ENCODE results near the gene LCE1B. TPM values are rescaled to one million over a fixed set of nuclear protein-coding genes. Genes with fewer than 3 reads are reported as not detected.

LCE1B gene
- not detected for total RNA-seq
- long read RNA-seq = 0 reads

DNA sequence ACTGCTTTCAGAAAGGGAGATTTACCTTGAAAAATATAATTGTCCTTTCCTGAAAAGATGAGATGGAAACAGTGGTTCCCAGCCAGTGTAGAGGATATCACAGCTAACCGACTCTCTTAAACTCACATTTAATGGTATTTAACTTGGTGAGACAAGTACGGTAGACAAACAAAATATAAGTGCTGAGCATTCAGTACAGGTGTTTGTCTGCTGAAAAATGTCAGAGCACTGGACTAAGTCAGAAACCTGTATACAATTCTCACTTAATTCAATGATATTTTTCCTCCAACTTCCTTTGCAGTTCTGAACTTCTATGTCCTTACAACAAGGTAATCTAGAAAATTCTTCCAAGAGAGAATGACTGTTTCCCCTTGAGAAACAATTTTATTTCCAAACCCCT is at the start of gene LCE1B:
TSS of gene LCE1B (plus strand) at position 301 of the 400 bp plus-strand sequence. CDS start 476 bp downstream, outside the sequence.
- no peak within 1 kb of the TSS for H3K27ac ChIP-seq
- intact Hi-C loops (cut with DNase I) = no loop called here
- 74% methylated on average over 2 of the region's 2 CpGs for whole genome bisulfite sequencing (ENCODE audit: insufficient coverage, low coverage, low lambda C conversion rate, missing lambda C conversion rate)
- no peak for ATAC-seq
- no peak within 1 kb of the TSS for H3K4me3 ChIP-seq
- H3K9me3 ChIP-seq = no peaks in the 10 kb centered on the region
- TF ChIP-seq, protein P1, sequence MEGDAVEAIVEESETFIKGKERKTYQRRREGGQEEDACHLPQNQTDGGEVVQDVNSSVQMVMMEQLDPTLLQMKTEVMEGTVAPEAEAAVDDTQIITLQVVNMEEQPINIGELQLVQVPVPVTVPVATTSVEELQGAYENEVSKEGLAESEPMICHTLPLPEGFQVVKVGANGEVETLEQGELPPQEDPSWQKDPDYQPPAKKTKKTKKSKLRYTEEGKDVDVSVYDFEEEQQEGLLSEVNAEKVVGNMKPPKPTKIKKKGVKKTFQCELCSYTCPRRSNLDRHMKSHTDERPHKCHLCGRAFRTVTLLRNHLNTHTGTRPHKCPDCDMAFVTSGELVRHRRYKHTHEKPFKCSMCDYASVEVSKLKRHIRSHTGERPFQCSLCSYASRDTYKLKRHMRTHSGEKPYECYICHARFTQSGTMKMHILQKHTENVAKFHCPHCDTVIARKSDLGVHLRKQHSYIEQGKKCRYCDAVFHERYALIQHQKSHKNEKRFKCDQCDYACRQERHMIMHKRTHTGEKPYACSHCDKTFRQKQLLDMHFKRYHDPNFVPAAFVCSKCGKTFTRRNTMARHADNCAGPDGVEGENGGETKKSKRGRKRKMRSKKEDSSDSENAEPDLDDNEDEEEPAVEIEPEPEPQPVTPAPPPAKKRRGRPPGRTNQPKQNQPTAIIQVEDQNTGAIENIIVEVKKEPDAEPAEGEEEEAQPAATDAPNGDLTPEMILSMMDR (IDR thresholded peaks at IDR 0.05) = no peak
- TF ChIP-seq POLR2A (IDR thresholded peaks at IDR 0.05) = no peak
- H3K27me3 ChIP-seq = no peaks in the 10 kb centered on the region
- no peaks in the 10 kb centered on the region for H3K36me3 ChIP-seq
- no peaks in the 10 kb centered on the region for H3K4me1 ChIP-seq
- DNase-seq = no peak

DNA sequence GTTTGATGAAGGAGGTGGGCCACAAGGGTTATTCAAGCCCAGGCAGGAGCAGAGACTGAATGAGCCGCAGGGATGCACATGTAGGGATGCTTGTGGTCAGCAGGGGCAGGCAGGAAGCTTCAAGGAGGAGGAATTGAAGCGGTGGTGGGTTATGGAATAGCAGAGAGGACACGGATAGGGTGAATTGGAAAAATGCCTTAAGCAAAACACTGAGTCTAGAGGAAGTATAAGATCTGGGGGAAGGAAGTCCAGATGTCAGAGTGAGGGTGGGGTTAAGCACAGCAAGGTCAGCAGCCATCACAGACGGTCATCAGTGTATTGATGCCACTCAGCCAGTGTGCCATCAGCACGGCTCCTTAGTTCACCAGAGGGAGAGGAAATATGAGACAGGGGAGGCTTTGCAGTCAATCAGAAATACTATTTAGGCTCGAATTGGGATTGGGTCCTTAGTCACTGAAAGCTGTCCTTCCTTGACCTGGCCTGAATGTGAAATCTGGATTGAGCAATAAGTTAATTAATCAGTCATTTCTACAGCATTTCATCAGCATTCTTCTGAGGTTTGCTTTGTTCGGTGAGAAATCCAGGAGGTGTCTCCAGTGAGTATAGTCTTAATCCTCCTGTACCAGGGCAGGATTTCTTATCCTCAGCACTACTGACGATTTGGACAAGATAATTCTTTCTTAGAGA is 42.8 kb upstream of the LCE1B start:
- Histone ChIP-seq H3K27ac (no peak overlapping the region), H3K4me1 (no peaks in the 10 kb centered on the region), H3K9me3 (no peaks in the 10 kb centered on the region), H3K27me3 (no peaks in the 10 kb centered on the region), H3K4me3 (no peak overlapping the region), H3K36me3 (no peaks in the 10 kb centered on the region)
- intact Hi-C loops (cut with DNase I) = no loop called here
- no peak for TF ChIP-seq POLR2A (IDR thresholded peaks at IDR 0.05)
- DNase-seq = no peak
- 35% methylated on average over 6 of the region's 8 CpGs for WGBS (ENCODE audit: insufficient coverage, low coverage, low lambda C conversion rate, missing lambda C conversion rate)
- no peak for ATAC-seq

- Histone ChIP-seq H3K9me3 (no peaks in the 10 kb centered on the region), H3K4me3 (no peak overlapping the region), H3K36me3 (no peaks in the 10 kb centered on the region), H3K27me3 (no peaks in the 10 kb centered on the region), H3K27ac (no peak overlapping the region), H3K4me1 (no peaks in the 10 kb centered on the region)
- no peak for ATAC-seq
- 36% methylated on average over 1 of the region's 1 CpG for WGBS (ENCODE audit: insufficient coverage, low coverage, low lambda C conversion rate, missing lambda C conversion rate)
- no peak for DNase-seq
- intact Hi-C loops (cut with DNase I) = no loop called here
- TF ChIP-seq POLR2A (IDR thresholded peaks at IDR 0.05) = no peak
- TF ChIP-seq, protein P1 (IDR thresholded peaks at IDR 0.05) = no peak
Measured at GRCh38 chr1:152770411-152770810, 41.4 kb upstream of the LCE1B start.

- Histone ChIP-seq H3K27ac (no peak within 1 kb of the TSS), H3K4me1 (no peaks in the 10 kb centered on the region), H3K36me3 (no peaks in the 10 kb centered on the region), H3K27me3 (no peaks in the 10 kb centered on the region), H3K4me3 (no peak within 1 kb of the TSS), H3K9me3 (no peaks in the 10 kb centered on the region)
- ATAC-seq = no peak
- intact Hi-C loops (cut with DNase I) = no loop called here
- 42% methylated on average over 3 of the region's 6 CpGs for WGBS (ENCODE audit: insufficient coverage, low coverage, low lambda C conversion rate, missing lambda C conversion rate)
- TF ChIP-seq POLR2A (IDR thresholded peaks at IDR 0.05) = no peak
- TF ChIP-seq, protein P1 (IDR thresholded peaks at IDR 0.05) = no peak
- no peak for DNase-seq
Measured at GRCh38 chr1:152774875-152775274, 36.9 kb upstream of the LCE1B start, which contains the start of gene LCE1F. LCE1F (plus strand) TSS chr1:152775140; CDS start chr1:152776372, 1,232 bp downstream.

DNA sequence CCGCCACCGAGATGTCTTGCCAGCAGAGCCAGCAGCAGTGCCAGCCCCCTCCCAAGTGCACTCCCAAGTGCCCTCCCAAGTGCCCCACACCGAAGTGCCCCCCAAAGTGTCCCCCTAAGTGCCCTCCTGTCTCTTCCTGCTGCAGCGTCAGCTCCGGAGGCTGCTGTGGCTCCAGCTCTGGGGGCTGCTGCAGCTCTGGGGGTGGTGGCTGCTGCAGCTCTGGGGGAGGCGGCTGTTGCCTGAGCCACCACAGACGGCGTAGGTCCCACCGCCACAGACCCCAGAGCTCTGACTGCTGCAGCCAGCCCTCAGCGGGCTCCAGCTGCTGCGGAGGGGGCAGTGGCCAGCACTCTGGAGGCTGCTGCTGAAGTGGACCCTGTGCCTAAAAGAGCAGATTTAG is 35.4 kb upstream of the LCE1B start:
- TF ChIP-seq, protein P1 (IDR thresholded peaks at IDR 0.05) = no peak
- no peak for TF ChIP-seq POLR2A (IDR thresholded peaks at IDR 0.05)
- no peak overlapping the region for H3K4me3 ChIP-seq
- 39% methylated on average over 3 of the region's 11 CpGs for WGBS (ENCODE audit: insufficient coverage, low coverage, low lambda C conversion rate, missing lambda C conversion rate)
- H3K4me1 ChIP-seq = no peaks in the 10 kb centered on the region
- no peaks in the 10 kb centered on the region for H3K27me3 ChIP-seq
- intact Hi-C loops (cut with DNase I) = no loop called here
- no peak overlapping the region for H3K27ac ChIP-seq
- H3K9me3 ChIP-seq = no peaks in the 10 kb centered on the region
- no peaks in the 10 kb centered on the region for H3K36me3 ChIP-seq
- no peak for DNase-seq
- ATAC-seq = no peak

Measured in right lobe of liver (tissue), 6 donors.